H9 (cell line): ENCODE measurements around the gene SAP25. TPM values are rescaled to one million over a fixed set of nuclear protein-coding genes. Genes with fewer than 3 reads are reported as not detected.
"Not testable (repeated sequence)": the region's sequence is repeated elsewhere in the genome, so short reads cannot be mapped to it uniquely, and the experiment has no call there.

ENCODE experiments used
- DNase-seq: peaks from one replicate; pipeline ENCODE4 v3.0.0-alpha.2; 2017
- H2AFZ ChIP-seq: one replicate; pipeline ENCODE4 v1.6.1; 2013; ENCODE audit warnings: mild to moderate bottlenecking, low read length, control low read depth, moderate library complexity
- H2AK5ac ChIP-seq: 2 replicates; pipeline ENCODE4 v1.6.1; 2013; ENCODE audit warnings: low read length, control low read depth, mixed read lengths; ENCODE audit not compliant: insufficient read length
- H2BK120ac ChIP-seq: one replicate; pipeline ENCODE4 v1.6.1; 2013; ENCODE audit warnings: low read depth, mild to moderate bottlenecking, low read length, control low read depth, inconsistent platforms; ENCODE audit not compliant: poor library complexity, severe bottlenecking
- H2BK12ac ChIP-seq: 2 replicates; pipeline ENCODE4 v1.6.1; 2013; ENCODE audit warnings: low read length, control low read depth, mixed read lengths, low read depth; ENCODE audit not compliant: insufficient read length
- H2BK15ac ChIP-seq: 2 replicates; pipeline ENCODE4 v1.6.1; 2013; ENCODE audit warnings: low read depth, low read length, control low read depth
- H2BK20ac ChIP-seq: one replicate; pipeline ENCODE4 v1.6.1; 2013; ENCODE audit warnings: low read depth, mild to moderate bottlenecking, low read length, control low read depth, inconsistent platforms; ENCODE audit not compliant: poor library complexity, severe bottlenecking
- H2BK5ac ChIP-seq: 2 replicates; pipeline ENCODE4 v1.6.1; 2013; ENCODE audit warnings: low read length, control low read depth, mixed read lengths; ENCODE audit not compliant: insufficient read length
- H3K14ac ChIP-seq: 2 replicates; pipeline ENCODE4 v1.6.1; 2013; ENCODE audit warnings: low read length, control low read depth; ENCODE audit not compliant: insufficient read depth
- H3K18ac ChIP-seq: 2 replicates; pipeline ENCODE4 v1.6.1; 2013; ENCODE audit warnings: low read depth, mild to moderate bottlenecking, mixed read lengths, low read length, control low read depth; ENCODE audit not compliant: insufficient read length
- H3K23ac ChIP-seq: 2 replicates; pipeline ENCODE4 v1.6.1; 2013; ENCODE audit warnings: low read length, control low read depth, mixed read lengths, low read depth; ENCODE audit not compliant: insufficient read length
- H3K23me2 ChIP-seq: 2 replicates; pipeline ENCODE4 v1.6.1; 2013; ENCODE audit warnings: low read depth, mild to moderate bottlenecking, mixed read lengths, low read length, control low read depth; ENCODE audit not compliant: insufficient read length, poor library complexity, severe bottlenecking
- H3K27ac ChIP-seq: 2 replicates; pipeline ENCODE4 v1.5.1; 2013; ENCODE audit warnings: low read length, control low read depth, mixed read lengths, low read depth; ENCODE audit not compliant: insufficient read length
- H3K27me3 ChIP-seq: 2 replicates; pipeline ENCODE4 v1.6.1; 2013; ENCODE audit warnings: low read length, control low read depth, inconsistent platforms; ENCODE audit not compliant: insufficient read depth
- H3K4ac ChIP-seq: 2 replicates; pipeline ENCODE4 v1.6.1; 2013; ENCODE audit warnings: low read depth, mild to moderate bottlenecking, control low read depth, inconsistent platforms, low read length, moderate library complexity
- H3K4me1 ChIP-seq: 2 replicates; pipeline ENCODE4 v1.6.1; 2013; ENCODE audit warnings: low read length, control low read depth, inconsistent platforms; ENCODE audit not compliant: insufficient read depth
- H3K4me2 ChIP-seq: 2 replicates; pipeline ENCODE4 v1.6.1; 2013; ENCODE audit warnings: low read length, control low read depth, mixed read lengths; ENCODE audit not compliant: insufficient read length, insufficient read depth
- H3K56ac ChIP-seq: 2 replicates; pipeline ENCODE4 v1.6.1; 2013; ENCODE audit warnings: low read depth, mild to moderate bottlenecking, mixed read lengths, low read length, control low read depth; ENCODE audit not compliant: insufficient read length
- H3K79me1 ChIP-seq: 2 replicates; pipeline ENCODE4 v1.6.1; 2013; ENCODE audit warnings: low read depth, mild to moderate bottlenecking, moderate library complexity, low read length, control low read depth, inconsistent platforms; ENCODE audit not compliant: insufficient read depth, poor library complexity, severe bottlenecking
- H3K79me2 ChIP-seq: 2 replicates; pipeline ENCODE4 v1.6.1; 2013; ENCODE audit warnings: low read length, control low read depth, inconsistent platforms; ENCODE audit not compliant: insufficient read depth
- H3K9ac ChIP-seq: 2 replicates; pipeline ENCODE4 v1.6.1; 2013; ENCODE audit warnings: low read length, control low read depth, mixed read lengths; ENCODE audit not compliant: insufficient read length; ENCODE audit errors: extremely low read depth
- H3K9me3 ChIP-seq: one replicate; pipeline ENCODE4 v1.6.1; 2013; ENCODE audit warnings: low read depth, low read length, inconsistent platforms; ENCODE audit not compliant: control insufficient read depth
- H3T11ph ChIP-seq: one replicate; pipeline ENCODE4 v1.6.1; 2013; ENCODE audit warnings: mild to moderate bottlenecking, low read length, control low read depth, inconsistent platforms
- H4K20me1 ChIP-seq: one replicate; pipeline ENCODE4 v1.6.1; 2013; ENCODE audit not compliant: control insufficient read depth, insufficient read length, insufficient read depth
- H4K5ac ChIP-seq: 2 replicates; pipeline ENCODE4 v1.6.1; 2013; ENCODE audit warnings: low read depth, mild to moderate bottlenecking, mixed read lengths, low read length, control low read depth; ENCODE audit not compliant: insufficient read length
- H4K8ac ChIP-seq: replicated peaks from 2 replicates; pipeline ENCODE4 v1.6.1; 2013; ENCODE audit warnings: low read length, control low read depth, mixed read lengths, low read depth; ENCODE audit not compliant: insufficient read length
- H4K91ac ChIP-seq: 2 replicates; pipeline ENCODE4 v1.6.1; 2013; ENCODE audit warnings: low read depth, mild to moderate bottlenecking, moderate library complexity, mixed read lengths, low read length, control low read depth; ENCODE audit not compliant: insufficient read length
- H3K27ac Mint-ChIP-seq, 3 experiments: 2 replicates in 2 of 3; 3 replicates in 1 of 3; pipeline ENCODE4 v1.8.0; 2020 to 2021; ENCODE audit warnings: mixed read lengths in 3 of 3, mild to moderate bottlenecking in 1 of 3, moderate library complexity in 1 of 3
- H3K27me3 Mint-ChIP-seq: 2 replicates; pipeline ENCODE4 v1.8.0; 2021; ENCODE audit warnings: low read depth, mild to moderate bottlenecking, moderate library complexity, mixed read lengths
- H3K36me3 Mint-ChIP-seq, 3 experiments: 2 replicates in 2 of 3; 3 replicates in 1 of 3; pipeline ENCODE4 v1.8.0; 2020 to 2021; ENCODE audit warnings: low read depth in 3 of 3, mixed read lengths in 3 of 3; ENCODE audit not compliant: insufficient read depth in 1 of 3
- H3K4me1 Mint-ChIP-seq, 2 experiments: 2 replicates each; pipeline ENCODE4 v1.8.0; 2020; ENCODE audit warnings: mixed read lengths in 2 of 2
- H3K4me3 Mint-ChIP-seq, 2 experiments: 2 replicates in 1 of 2; 3 replicates in 1 of 2; pipeline ENCODE4 v1.8.0; 2020 to 2021; ENCODE audit warnings: mild to moderate bottlenecking in 2 of 2, mixed read lengths in 2 of 2, moderate library complexity in 1 of 2
- H3K9me3 Mint-ChIP-seq, 2 experiments: 2 replicates in 1 of 2; 3 replicates in 1 of 2; pipeline ENCODE4 v1.8.0; 2020; ENCODE audit warnings: mild to moderate bottlenecking in 2 of 2, mixed read lengths in 2 of 2, moderate library complexity in 1 of 2
- CTCF ChIP-seq: fragments of 200-600 bp; sonication (generic); conservative IDR thresholded peaks from 3 replicates; pipeline ENCODE4 v1.8.0; 2021; ENCODE audit warnings: antibody characterized with exemption, mild to moderate bottlenecking
- WGBS: extraction: QIAGEN DNeasy Blood & Tissue Kit; methylation state at CpG from one replicate; pipeline ENCODE4 v1.1.7; 2013; ENCODE audit warnings: missing lambda C conversion rate, low lambda C conversion rate, mixed read lengths; ENCODE audit not compliant: insufficient read length; ENCODE audit errors: extremely low coverage; 5-methylcytosine and 5-hydroxymethylcytosine counted together
- total RNA-seq: library from RNA; stranded (reverse); gene quantifications from 2 replicates; pipeline ENCODE4 v1.2.1, GENCODE V29; 2021

Gene SAP25
- total RNA-seq, 1 experiment from 2014 or later: 4.2 TPM

GRCh38 chr7:100532165-100533022 is 41.3 kb downstream of the SAP25 start:
- Histone ChIP-seq H3K23me2 (no peaks in the 10 kb centered on the region), H2BK20ac (no peak overlapping the region), H3K79me1 (no peaks in the 10 kb centered on the region), H3K27ac (no peak overlapping the region), H3K9me3 (no peaks in the 10 kb centered on the region), H2BK15ac (no peak overlapping the region), H3K9ac (no peak overlapping the region), H3K18ac (no peak overlapping the region), H3K4ac (no peak overlapping the region), H3K4me1 (no peaks in the 10 kb centered on the region), H3K27me3 (no peaks in the 10 kb centered on the region), H2BK12ac (no peak overlapping the region), H3K79me2 (no peaks in the 10 kb centered on the region), H3K14ac (no peak overlapping the region), H4K91ac (no peak overlapping the region), H2AFZ (no peak overlapping the region), H3T11ph (no peak overlapping the region), H2AK5ac (no peak overlapping the region), H3K23ac (no peak overlapping the region), H2BK120ac (no peak overlapping the region), H4K20me1 (no peaks in the 10 kb centered on the region), H4K8ac (no peak overlapping the region), H4K5ac (no peak overlapping the region), H3K56ac (no peak overlapping the region), H2BK5ac (no peak overlapping the region), H3K4me2 (no peak overlapping the region)
- Mint-ChIP-seq H3K4me3 (no peak overlapping the region), H3K36me3 (no peaks in the 10 kb centered on the region), H3K27me3 (peaks cover 7% of the 10 kb centered on the region), H3K27ac (no peak overlapping the region; a peak in 1 of 7 replicates), H3K9me3 (no peaks in the 10 kb centered on the region), H3K4me1 (no peaks in the 10 kb centered on the region)
- DNase-seq: no peak
- TF ChIP-seq CTCF: no peak
- no CpG with 5 or more reads among the region's 14 CpGs for WGBS

- H3K4ac ChIP-seq, H3K27ac ChIP-seq, H3K56ac ChIP-seq, H4K5ac ChIP-seq, H3K4me1 Mint-ChIP-seq, H2AK5ac ChIP-seq, H3K9me3 ChIP-seq, H3K4me1 ChIP-seq, H4K91ac ChIP-seq, H3K27ac Mint-ChIP-seq, H2BK120ac ChIP-seq, H3K14ac ChIP-seq, H2AFZ ChIP-seq, H3K27me3 Mint-ChIP-seq, H2BK15ac ChIP-seq, H3K4me2 ChIP-seq, H3K23ac ChIP-seq, H2BK20ac ChIP-seq, H2BK5ac ChIP-seq, H3K23me2 ChIP-seq, H3K9ac ChIP-seq, H3K79me2 ChIP-seq, H3K27me3 ChIP-seq, H3T11ph ChIP-seq, H3K79me1 ChIP-seq, H2BK12ac ChIP-seq, H3K18ac ChIP-seq, H4K20me1 ChIP-seq, H3K4me3 Mint-ChIP-seq, DNase-seq, H4K8ac ChIP-seq, H3K36me3 Mint-ChIP-seq: not testable (repeated sequence)
- H3K9me3 Mint-ChIP-seq: peaks cover 10 to 13% of the 10 kb centered on the region in 2 experiments
- no CpG with 5 or more reads among the region's 12 CpGs for WGBS
These were observed 45.4 kb downstream of the SAP25 start for GRCh38 chr7:100528108-100528866.
